CD4-positive, alpha-beta T cell treated with Interleukin-17A for 1 hour (primary cell): ENCODE results near the gene CDCA4.

Source experiments
- DNase-seq: peaks from one replicate; pipeline ENCODE4 v3.0.0-alpha.2; 2020

Gene CDCA4

GRCh38 chr14:105011312-105011990, 9.4 kb downstream of the CDCA4 start:
- DNase-seq, result no peak

- no peak for DNase-seq
These were observed 10.0 kb downstream of the CDCA4 start for GRCh38 chr14:105010891-105011291.

GRCh38 chr14:105010106-105010505, 10.8 kb downstream of the CDCA4 start:
- no peak for DNase-seq

- DNase-seq, result no peak
These were observed 13.2 kb downstream of the CDCA4 start for GRCh38 chr14:105007593-105008264.

GRCh38 chr14:105006831-105007592, 13.9 kb downstream of the CDCA4 start:
- DNase-seq, result no peak

GRCh38 chr14:105005929-105006830, 14.7 kb downstream of the CDCA4 start:
- no peak for DNase-seq

GRCh38 chr14:105005329-105005928, 15.5 kb downstream of the CDCA4 start:
- no peak for DNase-seq

- no peak for DNase-seq
These were observed 21.5 kb downstream of the CDCA4 start for GRCh38 chr14:104999361-104999760.

- DNase-seq, result no peak
These were observed 22.1 kb downstream of the CDCA4 start for GRCh38 chr14:104998801-104999200.

- DNase-seq, result no peak
These were observed 24.4 kb downstream of the CDCA4 start for GRCh38 chr14:104996483-104996882.

- no peak for DNase-seq
These were observed 24.9 kb downstream of the CDCA4 start for GRCh38 chr14:104996032-104996431.

- DNase-seq, result no peak
These were observed 25.9 kb downstream of the CDCA4 start for GRCh38 chr14:104994978-104995377.

GRCh38 chr14:104993808-104994591, 26.9 kb downstream of the CDCA4 start:
- DNase-seq, result no peak

GRCh38 chr14:104993306-104993705, 27.6 kb downstream of the CDCA4 start:
- no peak for DNase-seq

GRCh38 chr14:104992501-104992900, 28.4 kb downstream of the CDCA4 start:
- no peak for DNase-seq

- DNase-seq, result no peak
These were observed 29.0 kb downstream of the CDCA4 start for GRCh38 chr14:104991896-104992230.

- DNase-seq, result no peak
These were observed 31.0 kb downstream of the CDCA4 start for GRCh38 chr14:104989951-104990303.

GRCh38 chr14:104989236-104989950, 31.5 kb downstream of the CDCA4 start:
- no peak for DNase-seq

- DNase-seq, result no peak
These were observed 34.3 kb downstream of the CDCA4 start for GRCh38 chr14:104986487-104987164.

- peak; percentile 88 for DNase-seq
These were observed 35.0 kb downstream of the CDCA4 start, which contains the start of gene CLBA1 for GRCh38 chr14:104985675-104986486. Gene CLBA1 (plus strand): TSS chr14:104985788. CDS start chr14:104986432, 644 bp downstream.
